Glomerular endothelial cell (primary cell): ENCODE data around the gene AGPAT4. TPM values are rescaled to one million over a fixed set of nuclear protein-coding genes. Genes with fewer than 3 reads are reported as not detected.
A peak's percentile ranks its signal among the peaks of the same experiment; 100 is the strongest.

Experiments used
- DNase-seq: peaks from one replicate; pipeline ENCODE4 v3.0.0-alpha.2; 2011; ENCODE audit warnings: low read depth, low spot score; ENCODE audit errors: extremely low read depth
- total RNA-seq: library from RNA; depleted of rRNA; stranded (reverse); fragments of >200 nt; gene quantifications from 2 replicates; pipeline ENCODE4 v1.2.3, GENCODE V29; 2015

AGPAT4 gene
- total RNA-seq, 1 donor from 2014 or later, result 15.8 TPM

- DNase-seq, result no peak
Observed at GRCh38 chr6:161169696-161170095, 104.2 kb downstream of the AGPAT4 start.

GRCh38 chr6:161169035-161169434 lies 104.8 kb downstream of the AGPAT4 start:
- DNase-seq, result no peak

- peak; percentile 80 for DNase-seq
Observed at GRCh38 chr6:161168281-161168891, 105.5 kb downstream of the AGPAT4 start.

- no peak for DNase-seq
Observed at GRCh38 chr6:161166677-161167076, 107.2 kb downstream of the AGPAT4 start.

- DNase-seq, result no peak
Observed at GRCh38 chr6:161166176-161166575, 107.7 kb downstream of the AGPAT4 start.

- DNase-seq, result no peak
Observed at GRCh38 chr6:161164182-161164625, 109.7 kb downstream of the AGPAT4 start.

GRCh38 chr6:161163466-161164181 lies 110.2 kb downstream of the AGPAT4 start:
- DNase-seq, result no peak

- DNase-seq, result no peak
Observed at GRCh38 chr6:161162722-161163121, 111.1 kb downstream of the AGPAT4 start.

- no peak for DNase-seq
Observed at GRCh38 chr6:161161889-161162624, 111.8 kb downstream of the AGPAT4 start.

- no peak for DNase-seq
Observed at GRCh38 chr6:161161121-161161520, 112.7 kb downstream of the AGPAT4 start.

GRCh38 chr6:161154796-161155335 lies 119.0 kb downstream of the AGPAT4 start:
- no peak for DNase-seq

- no peak for DNase-seq
Observed at GRCh38 chr6:161153725-161154124, 120.1 kb downstream of the AGPAT4 start.

- no peak for DNase-seq
Observed at GRCh38 chr6:161152907-161153662, 120.8 kb downstream of the AGPAT4 start.

- DNase-seq, result no peak
Observed at GRCh38 chr6:161152527-161152862, 121.4 kb downstream of the AGPAT4 start.

- no peak for DNase-seq
Observed at GRCh38 chr6:161151660-161152526, 122.0 kb downstream of the AGPAT4 start.

GRCh38 chr6:161151059-161151645 lies 122.7 kb downstream of the AGPAT4 start:
- no peak for DNase-seq

- DNase-seq, result no peak
Observed at GRCh38 chr6:161150566-161150965, 123.3 kb downstream of the AGPAT4 start.

- no peak for DNase-seq
Observed at GRCh38 chr6:161150136-161150535, 123.7 kb downstream of the AGPAT4 start.

- no peak for DNase-seq
Observed at GRCh38 chr6:161143663-161144430, 130.0 kb downstream of the AGPAT4 start.
